NCI-H1092 treated with DMSO at 0.1 percent for 48 hours (cell line): ENCODE measurements around the gene CYB561A3.

Experiments used
- DNase-seq: peaks from one replicate; lab custom pipeline; 2025; lab: John Stamatoyannopoulos, UW

Gene CYB561A3

GRCh38 chr11:61325649-61326414 lies 35.9 kb downstream of the CYB561A3 start:
- no peak for DNase-seq

GRCh38 chr11:61315260-61315659 lies 46.4 kb downstream of the CYB561A3 start:
- no peak for DNase-seq

GRCh38 chr11:61310749-61311148 lies 50.9 kb downstream of the CYB561A3 start:
- no peak for DNase-seq

- no peak for DNase-seq
Observed at GRCh38 chr11:61309739-61310138, 51.9 kb downstream of the CYB561A3 start.

GRCh38 chr11:61309141-61309540 lies 52.5 kb downstream of the CYB561A3 start:
- no peak for DNase-seq

- no peak for DNase-seq
Observed at GRCh38 chr11:61307354-61307753, 54.3 kb downstream of the CYB561A3 start.

- no peak for DNase-seq
Observed at GRCh38 chr11:61306221-61306620, 55.5 kb downstream of the CYB561A3 start.

- no peak for DNase-seq
Observed at GRCh38 chr11:61305417-61305816, 56.3 kb downstream of the CYB561A3 start.

GRCh38 chr11:61303725-61304124 lies 58.0 kb downstream of the CYB561A3 start:
- DNase-seq = no peak

GRCh38 chr11:61302550-61302949 lies 59.1 kb downstream of the CYB561A3 start:
- DNase-seq = no peak
